ENCODE measurements around the gene MEGF10. TPM values are rescaled to one million over a fixed set of nuclear protein-coding genes. Genes with fewer than 3 reads are reported as not detected.

Gene MEGF10
- polyA plus RNA-seq, 4 donors = 0.31 to 0.35 TPM; not detected in 2

DNA sequence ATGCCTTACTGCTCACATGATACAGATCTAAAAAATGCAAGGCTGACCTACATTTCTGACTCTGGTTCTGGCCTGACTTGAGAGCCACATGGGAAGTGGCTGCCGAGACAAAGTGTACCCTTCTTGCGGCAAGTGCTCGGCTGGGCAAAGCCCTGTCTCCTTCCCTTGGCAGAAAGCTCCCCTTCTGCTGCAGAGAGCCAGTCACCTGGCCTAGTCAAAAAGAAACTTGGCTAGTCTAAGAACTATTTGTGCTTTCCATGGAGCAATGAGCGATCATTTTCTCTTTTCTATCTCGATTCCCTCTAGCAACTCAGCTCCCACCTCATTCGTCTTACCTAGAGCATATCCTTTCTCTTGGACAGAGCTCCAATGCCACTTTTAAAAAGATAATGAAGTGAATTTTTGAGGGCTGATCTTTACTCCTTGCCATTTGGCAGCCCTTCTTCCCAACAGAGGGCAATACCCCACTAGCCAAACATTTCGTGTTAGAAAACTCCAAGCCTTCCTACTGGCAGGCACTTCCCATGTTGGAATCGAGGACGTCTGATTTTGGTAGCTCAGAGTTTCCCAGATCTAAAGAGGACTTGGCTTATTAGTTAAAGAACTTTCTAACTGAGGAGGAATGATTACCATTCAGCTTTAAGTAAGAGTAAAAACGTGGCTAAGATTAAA is 118.8 kb downstream of the MEGF10 start:
- FAIRE-seq (no peak), DNase-seq (no peak)
- Histone ChIP-seq H3K27me3 (ENCODE audit: control insufficient read depth in 3 of 3, insufficient read depth in 3 of 3, low read length in 3 of 3) (no peaks in the 10 kb centered on the region), H3K27ac (ENCODE audit: low read depth in 1 of 3, low read length in 2 of 3) (no peak overlapping the region), H3K9me3 (ENCODE audit: control insufficient read depth in 2 of 2, insufficient read depth in 1 of 2, low read depth in 1 of 2, low read length in 1 of 2) (no peaks in the 10 kb centered on the region), H3K4me1 (ENCODE audit: control insufficient read depth in 3 of 3, insufficient read depth in 2 of 3, low read depth in 1 of 3, low read length in 2 of 3) (no peaks in the 10 kb centered on the region), H3K36me3 (ENCODE audit: control insufficient read depth in 3 of 3, insufficient read depth in 2 of 3, low read depth in 1 of 3, low read length in 3 of 3) (no peaks in the 10 kb centered on the region), H3K4me3 (ENCODE audit: low read depth in 1 of 3, low read length in 3 of 3) (no peak overlapping the region)
- 81 to 87% (median 81%) methylated on average over 10 of the region's 10 CpGs for WGBS, 3 donors

DNA sequence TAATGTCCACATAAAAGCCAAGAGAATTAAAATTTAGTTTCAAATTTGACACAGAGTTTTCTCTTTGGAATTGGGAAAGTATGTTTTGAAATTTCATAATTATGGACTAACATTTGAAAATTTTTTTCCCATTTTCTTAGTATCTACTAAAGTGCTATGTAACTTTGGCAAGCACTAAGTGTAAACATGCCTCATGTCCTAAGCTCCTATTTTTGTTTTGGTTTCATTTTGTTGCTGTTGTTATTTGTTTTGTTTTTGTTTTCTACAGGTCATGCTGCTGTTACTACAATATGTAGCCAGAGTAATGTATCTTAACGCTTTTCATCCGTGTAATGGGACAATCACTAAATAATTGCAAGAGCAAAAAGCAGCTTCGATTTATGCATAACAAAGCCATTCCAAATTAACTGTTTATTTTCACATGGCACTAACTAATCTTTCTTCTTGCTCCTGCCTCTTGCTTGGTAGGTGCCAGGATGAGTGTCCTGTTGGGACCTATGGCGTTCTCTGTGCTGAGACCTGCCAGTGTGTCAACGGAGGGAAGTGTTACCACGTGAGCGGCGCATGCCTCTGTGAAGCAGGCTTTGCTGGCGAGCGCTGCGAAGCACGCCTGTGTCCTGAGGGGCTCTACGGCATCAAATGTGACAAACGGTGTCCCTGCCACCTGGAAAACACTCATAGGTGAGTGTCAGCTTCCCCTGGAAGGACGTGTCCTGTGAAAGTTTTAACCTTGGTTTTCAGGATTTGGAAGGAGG is 119.5 kb downstream of the MEGF10 start:
- H3K27ac ChIP-seq (ENCODE audit: low read depth in 1 of 3, low read length in 2 of 3) = no peak overlapping the region
- no peak for FAIRE-seq
- WGBS, 3 donors = 85 to 88% (median 88%) methylated on average over 15 of the region's 15 CpGs

DNA sequence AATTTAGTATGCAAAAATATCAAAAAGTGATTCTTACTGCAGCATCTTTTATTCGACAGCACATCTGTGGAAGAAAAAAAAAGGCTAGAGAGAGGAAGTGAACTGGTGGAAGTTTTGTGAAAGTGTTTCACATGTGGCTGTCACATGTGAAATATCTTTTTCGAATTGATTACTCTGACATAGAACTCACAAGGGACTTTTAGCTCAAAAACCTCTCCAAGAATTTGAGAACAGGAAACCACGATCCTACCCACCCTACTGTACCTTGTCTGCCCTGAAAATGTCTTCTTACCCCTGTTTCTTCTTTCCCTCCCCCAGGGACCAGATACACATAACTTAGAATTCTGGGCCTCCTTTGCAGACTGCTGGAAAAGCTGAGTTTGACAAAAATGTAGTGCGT is 120.4 kb downstream of the MEGF10 start:
- H3K27ac ChIP-seq (ENCODE audit: low read depth in 1 of 3, low read length in 2 of 3) = no peak overlapping the region
- H3K36me3 ChIP-seq (ENCODE audit: control insufficient read depth in 3 of 3, insufficient read depth in 2 of 3, low read depth in 1 of 3, low read length in 3 of 3) = no peaks in the 10 kb centered on the region
- DNase-seq (no peak), FAIRE-seq (no peak)
- WGBS, 3 donors = 51 to 75% (median 55%) methylated on average over 4 of the region's 4 CpGs
- no peak overlapping the region for H3K4me3 ChIP-seq (ENCODE audit: low read depth in 1 of 3, low read length in 3 of 3)
- H3K4me1 ChIP-seq (ENCODE audit: control insufficient read depth in 3 of 3, insufficient read depth in 2 of 3, low read depth in 1 of 3, low read length in 2 of 3) = no peaks in the 10 kb centered on the region
- H3K27me3 ChIP-seq (ENCODE audit: control insufficient read depth in 3 of 3, insufficient read depth in 3 of 3, low read length in 3 of 3) = no peaks in the 10 kb centered on the region
- H3K9me3 ChIP-seq (ENCODE audit: control insufficient read depth in 2 of 2, insufficient read depth in 1 of 2, low read depth in 1 of 2, low read length in 1 of 2) = no peaks in the 10 kb centered on the region

More for the DNA sequence above, 119.5 kb downstream of the MEGF10 start:
- no peaks in the 10 kb centered on the region for H3K36me3 ChIP-seq (ENCODE audit: control insufficient read depth in 3 of 3, insufficient read depth in 2 of 3, low read depth in 1 of 3, low read length in 3 of 3)
- no peaks in the 10 kb centered on the region for H3K4me1 ChIP-seq (ENCODE audit: control insufficient read depth in 3 of 3, insufficient read depth in 2 of 3, low read depth in 1 of 3, low read length in 2 of 3)
- H3K4me3 ChIP-seq (ENCODE audit: low read depth in 1 of 3, low read length in 3 of 3) = no peak overlapping the region
- H3K27me3 ChIP-seq (ENCODE audit: control insufficient read depth in 3 of 3, insufficient read depth in 3 of 3, low read length in 3 of 3) = no peaks in the 10 kb centered on the region
- no peak for DNase-seq
- no peaks in the 10 kb centered on the region for H3K9me3 ChIP-seq (ENCODE audit: control insufficient read depth in 2 of 2, insufficient read depth in 1 of 2, low read depth in 1 of 2, low read length in 1 of 2)

DNA sequence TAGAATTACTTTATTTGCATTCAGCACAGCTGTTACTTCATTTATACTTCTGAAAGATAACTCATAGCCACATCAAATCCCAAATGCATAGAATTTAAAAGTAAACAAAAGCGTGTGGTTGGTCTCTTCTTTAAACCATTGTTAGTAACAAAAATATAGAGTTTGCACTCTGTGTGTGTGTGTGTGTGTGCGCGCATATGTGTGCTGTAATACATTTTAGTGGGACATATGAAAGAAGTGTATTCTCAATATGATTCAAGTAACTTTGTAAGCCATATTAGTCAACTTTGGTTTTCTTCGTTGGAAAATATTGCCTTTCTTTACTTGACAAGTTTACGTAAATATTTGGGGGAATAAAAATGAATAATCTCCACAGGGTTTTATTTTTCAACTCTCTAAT is 120.8 kb downstream of the MEGF10 start:
- DNase-seq = no peak
- Histone ChIP-seq H3K36me3 (ENCODE audit: control insufficient read depth in 3 of 3, insufficient read depth in 2 of 3, low read depth in 1 of 3, low read length in 3 of 3) (no peaks in the 10 kb centered on the region), H3K9me3 (ENCODE audit: control insufficient read depth in 2 of 2, insufficient read depth in 1 of 2, low read depth in 1 of 2, low read length in 1 of 2) (no peaks in the 10 kb centered on the region), H3K4me3 (ENCODE audit: low read depth in 1 of 3, low read length in 3 of 3) (no peak overlapping the region), H3K27ac (ENCODE audit: low read depth in 1 of 3, low read length in 2 of 3) (no peak overlapping the region), H3K4me1 (ENCODE audit: control insufficient read depth in 3 of 3, insufficient read depth in 2 of 3, low read depth in 1 of 3, low read length in 2 of 3) (no peaks in the 10 kb centered on the region), H3K27me3 (ENCODE audit: control insufficient read depth in 3 of 3, insufficient read depth in 3 of 3, low read length in 3 of 3) (no peaks in the 10 kb centered on the region)
- no peak for FAIRE-seq
- 69 to 87% (median 87%) methylated on average over 5 of the region's 5 CpGs for WGBS, 3 donors

DNA sequence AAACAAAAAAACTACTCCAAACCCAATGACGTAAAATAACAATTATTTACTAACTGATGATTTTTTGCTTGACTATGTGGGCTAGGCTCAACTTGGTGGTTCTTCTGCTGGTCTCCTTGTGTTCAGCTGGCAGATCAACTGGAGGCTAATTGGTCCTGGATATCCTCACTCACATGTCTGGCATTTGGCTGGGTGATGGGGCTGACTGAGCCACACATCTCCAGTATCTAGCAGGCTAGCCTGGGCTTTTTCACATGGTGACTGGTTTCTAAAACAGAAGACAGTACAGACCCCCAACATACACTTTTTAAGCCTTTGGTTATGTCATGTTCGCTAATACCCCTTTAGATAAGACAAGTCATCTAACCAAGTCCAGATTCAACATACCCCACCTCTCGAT is 122.1 kb downstream of the MEGF10 start:
- WGBS, 3 donors = 90 to 94% (median 94%) methylated on average over 3 of the region's 3 CpGs
- no peaks in the 10 kb centered on the region for H3K27me3 ChIP-seq (ENCODE audit: control insufficient read depth in 3 of 3, insufficient read depth in 3 of 3, low read length in 3 of 3)
- no peak for FAIRE-seq
- no peaks in the 10 kb centered on the region for H3K36me3 ChIP-seq (ENCODE audit: control insufficient read depth in 3 of 3, insufficient read depth in 2 of 3, low read depth in 1 of 3, low read length in 3 of 3)
- H3K27ac ChIP-seq (ENCODE audit: low read depth in 1 of 3, low read length in 2 of 3) = no peak overlapping the region
- DNase-seq = no peak
- H3K9me3 ChIP-seq (ENCODE audit: control insufficient read depth in 2 of 2, insufficient read depth in 1 of 2, low read depth in 1 of 2, low read length in 1 of 2) = no peaks in the 10 kb centered on the region
- no peak overlapping the region for H3K4me3 ChIP-seq (ENCODE audit: low read depth in 1 of 3, low read length in 3 of 3)
- H3K4me1 ChIP-seq (ENCODE audit: control insufficient read depth in 3 of 3, insufficient read depth in 2 of 3, low read depth in 1 of 3, low read length in 2 of 3) = no peaks in the 10 kb centered on the region

DNA sequence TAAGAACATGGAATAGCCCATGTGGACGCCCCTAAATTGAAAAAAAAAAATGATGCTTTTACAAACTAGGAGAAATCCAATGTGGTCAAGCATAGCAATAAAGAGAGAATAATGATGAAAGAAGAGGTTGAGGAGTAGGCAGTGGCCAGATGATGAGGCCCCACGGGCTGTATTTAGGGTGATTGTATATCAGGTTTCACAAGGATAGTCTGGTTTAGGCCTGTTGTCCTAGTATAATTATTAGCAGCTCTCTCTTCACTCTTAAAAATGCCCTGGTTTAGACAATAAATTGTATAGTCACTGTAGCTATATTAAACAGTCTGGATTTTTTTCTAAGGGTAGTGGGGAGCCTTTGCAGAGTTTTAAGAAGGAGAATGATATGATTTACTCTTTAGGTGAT is 124.4 kb downstream of the MEGF10 start:
- Histone ChIP-seq H3K27ac (ENCODE audit: low read depth in 1 of 3, low read length in 2 of 3) (no peak overlapping the region), H3K36me3 (ENCODE audit: control insufficient read depth in 3 of 3, insufficient read depth in 2 of 3, low read depth in 1 of 3, low read length in 3 of 3) (no peaks in the 10 kb centered on the region), H3K4me1 (ENCODE audit: control insufficient read depth in 3 of 3, insufficient read depth in 2 of 3, low read depth in 1 of 3, low read length in 2 of 3) (no peaks in the 10 kb centered on the region), H3K27me3 (ENCODE audit: control insufficient read depth in 3 of 3, insufficient read depth in 3 of 3, low read length in 3 of 3) (no peaks in the 10 kb centered on the region), H3K4me3 (ENCODE audit: low read depth in 1 of 3, low read length in 3 of 3) (no peak overlapping the region), H3K9me3 (ENCODE audit: control insufficient read depth in 2 of 2, insufficient read depth in 1 of 2, low read depth in 1 of 2, low read length in 1 of 2) (no peaks in the 10 kb centered on the region)
- 75 to 86% (median 81%) methylated on average over 2 of the region's 2 CpGs for WGBS, 3 donors
- FAIRE-seq (no peak), DNase-seq (no peak)

DNA sequence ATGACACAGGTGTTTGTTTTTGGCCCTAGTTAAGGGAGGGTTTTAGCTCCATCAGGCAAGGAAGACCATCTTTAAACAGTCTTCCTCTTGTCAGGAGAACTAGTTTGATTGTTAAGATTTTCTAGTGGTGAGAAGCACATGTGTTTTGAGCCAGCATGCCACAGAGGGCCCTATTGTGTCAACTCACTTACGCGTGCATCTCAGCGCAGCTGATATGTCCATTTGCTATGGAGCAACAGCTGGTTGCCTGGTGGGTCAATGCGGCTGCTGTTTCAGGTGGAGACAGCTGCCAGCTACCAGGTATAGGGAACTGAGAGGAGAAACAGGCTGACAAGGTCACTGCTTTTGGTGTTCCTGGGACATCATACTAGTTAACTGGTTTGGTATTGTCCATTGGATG is 126.3 kb downstream of the MEGF10 start:
- FAIRE-seq (no peak), DNase-seq (no peak)
- no peaks in the 10 kb centered on the region for H3K36me3 ChIP-seq (ENCODE audit: control insufficient read depth in 3 of 3, insufficient read depth in 2 of 3, low read depth in 1 of 3, low read length in 3 of 3)
- H3K4me3 ChIP-seq (ENCODE audit: low read depth in 1 of 3, low read length in 3 of 3) = no peak overlapping the region
- H3K4me1 ChIP-seq (ENCODE audit: control insufficient read depth in 3 of 3, insufficient read depth in 2 of 3, low read depth in 1 of 3, low read length in 2 of 3) = no peaks in the 10 kb centered on the region
- no peaks in the 10 kb centered on the region for H3K9me3 ChIP-seq (ENCODE audit: control insufficient read depth in 2 of 2, insufficient read depth in 1 of 2, low read depth in 1 of 2, low read length in 1 of 2)
- no peaks in the 10 kb centered on the region for H3K27me3 ChIP-seq (ENCODE audit: control insufficient read depth in 3 of 3, insufficient read depth in 3 of 3, low read length in 3 of 3)
- WGBS, 3 donors = 96 to 98% (median 97%) methylated on average over 4 of the region's 4 CpGs
- H3K27ac ChIP-seq (ENCODE audit: low read depth in 1 of 3, low read length in 2 of 3) = no peak overlapping the region

DNA sequence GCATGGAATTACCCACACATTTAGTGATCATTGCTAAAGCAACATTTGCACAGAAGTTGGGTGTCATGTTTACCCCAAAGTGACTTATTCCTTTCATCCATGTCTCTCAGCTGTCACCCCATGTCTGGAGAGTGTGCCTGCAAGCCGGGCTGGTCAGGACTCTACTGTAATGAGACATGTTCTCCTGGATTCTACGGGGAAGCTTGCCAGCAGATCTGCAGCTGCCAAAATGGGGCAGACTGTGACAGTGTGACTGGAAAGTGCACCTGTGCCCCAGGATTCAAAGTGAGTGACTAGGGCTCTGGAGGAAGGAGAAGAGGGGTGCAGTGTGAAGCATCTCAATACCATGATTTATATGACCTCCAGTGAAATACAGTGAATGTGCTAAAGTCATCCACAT is 126.9 kb downstream of the MEGF10 start:
- FAIRE-seq (no peak), DNase-seq (no peak)
- 10 to 65% (median 46%) methylated on average over 2 of the region's 2 CpGs for WGBS, 3 donors
- Histone ChIP-seq H3K36me3 (ENCODE audit: control insufficient read depth in 3 of 3, insufficient read depth in 2 of 3, low read depth in 1 of 3, low read length in 3 of 3) (no peaks in the 10 kb centered on the region), H3K4me1 (ENCODE audit: control insufficient read depth in 3 of 3, insufficient read depth in 2 of 3, low read depth in 1 of 3, low read length in 2 of 3) (no peaks in the 10 kb centered on the region), H3K9me3 (ENCODE audit: control insufficient read depth in 2 of 2, insufficient read depth in 1 of 2, low read depth in 1 of 2, low read length in 1 of 2) (no peaks in the 10 kb centered on the region), H3K27me3 (ENCODE audit: control insufficient read depth in 3 of 3, insufficient read depth in 3 of 3, low read length in 3 of 3) (no peaks in the 10 kb centered on the region), H3K27ac (ENCODE audit: low read depth in 1 of 3, low read length in 2 of 3) (no peak overlapping the region), H3K4me3 (ENCODE audit: low read depth in 1 of 3, low read length in 3 of 3) (no peak overlapping the region)
